Thyroid gland (tissue), 4 donors: ENCODE results near the gene MAP1LC3A. TPM values are rescaled to one million over a fixed set of nuclear protein-coding genes. Genes with fewer than 3 reads are reported as not detected.

Experiments used
- DNase-seq, 2 donors: peaks; one replicate each; pipeline ENCODE4 v3.0.0-alpha.2; 2019
- H3K27ac ChIP-seq, 3 donors: fragments of 200-600 bp; sonication (generic); 1 replicate in 2 of 3; 2 replicates in 1 of 3; pipeline ENCODE4 v1.5.1; 2016 to 2019; ENCODE audit warnings: mild to moderate bottlenecking in 1 of 3, moderate library complexity in 1 of 3
- H3K27me3 ChIP-seq: fragments of 200-600 bp; sonication (generic); one replicate; pipeline ENCODE4 v1.5.1; 2019
- H3K36me3 ChIP-seq, 2 donors: fragments of 200-600 bp; sonication (generic); one replicate each; pipeline ENCODE4 v1.5.1; 2016 to 2019
- H3K4me1 ChIP-seq, 2 donors: fragments of 200-600 bp; sonication (generic); one replicate each; pipeline ENCODE4 v1.5.1; 2017 to 2019
- H3K4me3 ChIP-seq, 3 donors: fragments of 200-600 bp; sonication (generic); replicated peaks in 1 of 3; 1 replicate in 2 of 3; 2 replicates in 1 of 3; pipeline ENCODE4 v1.5.1; 2016; ENCODE audit warnings: mild to moderate bottlenecking in 1 of 3
- H3K9me3 ChIP-seq: fragments of 200-600 bp; sonication (generic); one replicate; pipeline ENCODE4 v1.5.1; 2017
- POLR2A ChIP-seq, 2 donors: fragments of 450-650 bp; IDR thresholded peaks; one replicate each; pipeline ENCODE4 v1.6.1; 2017; ENCODE audit warnings: antibody characterized with exemption in 2 of 2, mild to moderate bottlenecking in 2 of 2, moderate library complexity in 1 of 2
- WGBS, 2 donors: methylation state at CpG; one replicate each; pipeline ENCODE4 v1.1.5; 2017; 5-methylcytosine and 5-hydroxymethylcytosine counted together
- intact Hi-C: fragments of 100-400 bp; cut with DNase I; formaldehyde crosslinking; loops from one replicate; pipeline ENCODE4 v1.15.1; 2023
- total RNA-seq, 4 donors: library from RNA; depleted of rRNA; stranded (reverse); fragments of >200 nt; gene quantifications; one replicate each; pipeline ENCODE4 v1.2.3, GENCODE V29; 2016
- TF ChIP-seq, protein P1 (sequence below), 6 experiments: fragments of 200-600 bp in 3 of 6; fragments of 450-650 bp in 3 of 6; sonication (generic) in 3 of 6; IDR thresholded peaks; one replicate each; pipeline ENCODE4 v1.5.1; 2016 to 2019; ENCODE audit warnings: antibody characterized with exemption in 6 of 6, mild to moderate bottlenecking in 2 of 6, inconsistent platforms in 1 of 6, moderate library complexity in 1 of 6

The MAP1LC3A gene
- total RNA-seq, 4 donors from 2014 or later, result 119 to 163 (median 130) TPM

DNA sequence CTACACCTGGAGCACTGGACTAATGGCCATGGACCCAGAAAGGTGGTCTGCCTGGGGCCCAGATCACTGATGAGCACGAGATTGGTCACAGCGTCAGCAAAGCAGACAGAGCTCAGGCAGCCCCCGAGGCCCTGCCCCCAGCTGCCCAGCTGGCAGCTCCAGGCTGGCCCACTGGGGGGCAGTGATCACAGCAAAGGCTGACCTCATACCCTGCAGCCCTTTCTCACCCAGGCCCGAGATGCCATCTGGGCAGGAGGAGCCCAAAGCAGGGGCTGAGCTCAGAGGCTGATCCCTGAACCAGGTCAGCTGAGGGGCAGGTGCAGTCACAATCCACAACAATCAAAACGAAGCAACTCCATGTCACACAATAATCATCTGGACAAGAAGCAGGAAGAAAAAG, 4.1 kb downstream of the MAP1LC3A start:
- H3K27ac ChIP-seq, result no peak overlapping the region
- WGBS, 2 donors, result 33 to 59% methylated on average over 2 to 5 of the region's 5 CpGs
- intact Hi-C loops, result loop anchor here (5.0 to 10.0 kb wide), 2 partner anchors 145 to 202 kb away; no protein-coding TSS in a partner anchor
- H3K36me3 ChIP-seq, result no peaks in the 10 kb centered on the region
- TF ChIP-seq, protein P1, sequence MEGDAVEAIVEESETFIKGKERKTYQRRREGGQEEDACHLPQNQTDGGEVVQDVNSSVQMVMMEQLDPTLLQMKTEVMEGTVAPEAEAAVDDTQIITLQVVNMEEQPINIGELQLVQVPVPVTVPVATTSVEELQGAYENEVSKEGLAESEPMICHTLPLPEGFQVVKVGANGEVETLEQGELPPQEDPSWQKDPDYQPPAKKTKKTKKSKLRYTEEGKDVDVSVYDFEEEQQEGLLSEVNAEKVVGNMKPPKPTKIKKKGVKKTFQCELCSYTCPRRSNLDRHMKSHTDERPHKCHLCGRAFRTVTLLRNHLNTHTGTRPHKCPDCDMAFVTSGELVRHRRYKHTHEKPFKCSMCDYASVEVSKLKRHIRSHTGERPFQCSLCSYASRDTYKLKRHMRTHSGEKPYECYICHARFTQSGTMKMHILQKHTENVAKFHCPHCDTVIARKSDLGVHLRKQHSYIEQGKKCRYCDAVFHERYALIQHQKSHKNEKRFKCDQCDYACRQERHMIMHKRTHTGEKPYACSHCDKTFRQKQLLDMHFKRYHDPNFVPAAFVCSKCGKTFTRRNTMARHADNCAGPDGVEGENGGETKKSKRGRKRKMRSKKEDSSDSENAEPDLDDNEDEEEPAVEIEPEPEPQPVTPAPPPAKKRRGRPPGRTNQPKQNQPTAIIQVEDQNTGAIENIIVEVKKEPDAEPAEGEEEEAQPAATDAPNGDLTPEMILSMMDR (IDR thresholded peaks at IDR 0.05), result peak; percentile 16 to 46 (median 34)
- TF ChIP-seq POLR2A (IDR thresholded peaks at IDR 0.05), result no peak
- H3K9me3 ChIP-seq, result no peaks in the 10 kb centered on the region
- no peaks in the 10 kb centered on the region for H3K27me3 ChIP-seq
- H3K4me1 ChIP-seq, result peaks cover 4 to 13% of the 10 kb centered on the region in 2 donors
- H3K4me3 ChIP-seq, result no peak overlapping the region
- peak; percentile 22 to 34 for DNase-seq

DNA sequence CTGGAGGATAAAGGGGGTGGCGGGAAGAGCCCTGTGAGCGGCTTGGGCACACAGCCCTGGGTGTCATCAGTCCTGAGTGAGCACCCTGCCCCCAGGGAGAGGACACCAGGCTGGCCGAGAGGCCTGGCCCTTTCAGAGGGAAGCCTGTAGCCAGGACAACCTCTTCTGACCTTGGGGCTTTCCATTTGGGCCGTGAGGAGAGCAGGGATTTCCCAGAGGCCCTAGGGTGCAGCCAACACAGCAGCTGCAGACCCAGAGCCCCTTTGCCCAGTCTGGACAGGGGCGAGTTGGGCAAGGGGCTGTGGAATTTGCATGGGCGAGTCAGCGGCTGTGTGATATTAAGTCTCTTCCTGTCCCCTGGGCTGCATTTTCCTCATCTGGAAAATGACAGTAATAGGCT, 6.3 kb downstream of the MAP1LC3A start:
- no peaks in the 10 kb centered on the region for H3K36me3 ChIP-seq
- 78 to 87% methylated on average over 5 to 7 of the region's 7 CpGs for WGBS, 2 donors
- intact Hi-C loops, result loop anchor here (5.0 to 10.0 kb wide), 2 partner anchors 142 to 200 kb away; no protein-coding TSS in a partner anchor
- H3K27me3 ChIP-seq, result no peaks in the 10 kb centered on the region
- no peaks in the 10 kb centered on the region for H3K9me3 ChIP-seq
- TF ChIP-seq POLR2A (IDR thresholded peaks at IDR 0.05), result no peak
- TF ChIP-seq, protein P1 (IDR thresholded peaks at IDR 0.05), result no peak
- DNase-seq, result no peak
- no peak overlapping the region for H3K4me3 ChIP-seq
- H3K4me1 ChIP-seq, result peaks cover 0 to 3% of the 10 kb centered on the region in 2 donors
- H3K27ac ChIP-seq, result no peak overlapping the region

GRCh38 chr20:34566978-34567891, 8.7 kb downstream of the MAP1LC3A start:
- no peak overlapping the region for H3K4me3 ChIP-seq
- 77 to 83% methylated on average over 9 of the region's 9 CpGs for WGBS, 2 donors
- H3K27ac ChIP-seq, result no peak overlapping the region
- intact Hi-C loops, result loop anchor here (10.0 kb wide), 1 partner anchor 198 kb away; no protein-coding TSS in a partner anchor
- no peaks in the 10 kb centered on the region for H3K9me3 ChIP-seq
- H3K27me3 ChIP-seq, result no peaks in the 10 kb centered on the region
- TF ChIP-seq, protein P1 (IDR thresholded peaks at IDR 0.05), result no peak
- no peak for TF ChIP-seq POLR2A (IDR thresholded peaks at IDR 0.05)
- H3K36me3 ChIP-seq, result no peaks in the 10 kb centered on the region
- DNase-seq, result peak; percentile 64 to 78
- H3K4me1 ChIP-seq, result peaks cover 0 to 3% of the 10 kb centered on the region in 2 donors

DNA sequence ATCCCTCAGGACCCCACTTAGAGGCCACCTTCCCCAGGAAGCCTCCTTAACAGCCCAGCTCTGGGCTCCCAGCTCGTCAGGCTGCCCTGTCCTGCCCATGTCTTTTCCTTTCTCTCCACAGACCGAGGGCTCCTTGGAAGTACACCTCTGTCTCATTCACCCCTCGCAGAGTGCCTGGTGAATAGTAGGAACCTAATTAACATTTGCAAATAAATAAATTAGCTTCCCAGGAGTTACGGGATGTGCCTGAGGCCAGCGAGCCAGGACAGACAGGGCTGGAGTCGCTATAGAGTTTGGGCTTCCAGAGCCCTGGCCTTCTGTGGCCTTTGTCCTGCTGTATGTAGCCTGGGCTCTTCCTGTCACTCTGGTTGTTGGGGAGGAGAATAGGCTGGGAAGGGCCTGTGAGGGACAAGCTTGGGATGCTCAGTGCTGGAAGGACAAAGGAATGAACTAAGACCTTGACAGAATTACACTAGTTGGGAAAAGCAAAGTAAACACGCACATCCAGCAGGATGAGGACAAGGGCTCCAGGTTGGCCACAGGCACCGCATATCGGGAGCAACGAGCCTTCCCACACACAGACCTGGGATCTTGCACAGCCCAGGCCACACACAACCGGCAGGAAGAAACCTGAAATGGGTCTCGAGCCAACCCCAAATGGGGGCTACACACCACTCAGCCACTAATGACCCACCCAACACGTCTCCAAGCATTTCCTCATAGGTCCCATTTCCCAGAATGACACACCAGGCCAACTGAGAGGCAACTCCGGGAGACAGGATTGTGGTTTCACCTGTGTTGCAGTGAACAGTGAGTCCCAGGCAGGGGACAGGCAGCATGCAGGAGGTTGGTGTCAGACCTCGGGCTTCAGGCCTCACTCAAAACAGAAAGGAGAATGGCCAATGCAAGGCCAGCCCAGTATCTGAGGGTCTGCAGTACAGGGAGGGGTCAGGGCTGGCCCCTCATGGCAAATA, 9.7 kb downstream of the MAP1LC3A start:
- no peaks in the 10 kb centered on the region for H3K36me3 ChIP-seq
- no peak for TF ChIP-seq POLR2A (IDR thresholded peaks at IDR 0.05)
- TF ChIP-seq, protein P1 (IDR thresholded peaks at IDR 0.05), result no peak
- no peak overlapping the region for H3K4me3 ChIP-seq
- 93 to 95% methylated on average over 13 to 15 of the region's 15 CpGs for WGBS, 2 donors
- no peak overlapping the region for H3K27ac ChIP-seq
- intact Hi-C loops, result loop anchor here (10.0 kb wide), 1 partner anchor 197 kb away; no protein-coding TSS in a partner anchor
- H3K9me3 ChIP-seq, result no peaks in the 10 kb centered on the region
- H3K27me3 ChIP-seq, result no peaks in the 10 kb centered on the region
- DNase-seq, result no peak
- peaks cover 0 to 3% of the 10 kb centered on the region in 2 donors for H3K4me1 ChIP-seq
